Measurements from ENCODE around the gene ADAM23.

DNA sequence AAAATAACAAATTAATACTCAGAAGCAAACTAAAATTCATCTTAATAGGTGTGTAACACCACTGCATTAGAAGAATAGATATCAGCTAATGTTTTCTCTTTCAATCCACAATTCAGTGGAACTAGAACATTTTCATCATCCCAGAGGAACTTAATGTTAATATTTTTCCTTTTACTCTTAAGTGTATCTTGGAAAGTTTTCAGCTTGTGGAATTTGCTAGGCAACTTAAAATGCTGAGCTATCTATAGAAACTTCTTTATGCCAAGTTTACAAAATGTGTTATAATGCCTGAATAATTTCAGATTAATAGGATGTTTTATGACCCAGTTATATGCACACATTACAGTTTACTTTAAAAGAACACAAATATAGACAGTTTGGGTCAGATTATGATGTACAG lies 112.4 kb downstream of the ADAM23 start:
- TF ChIP-seq, protein P1, sequence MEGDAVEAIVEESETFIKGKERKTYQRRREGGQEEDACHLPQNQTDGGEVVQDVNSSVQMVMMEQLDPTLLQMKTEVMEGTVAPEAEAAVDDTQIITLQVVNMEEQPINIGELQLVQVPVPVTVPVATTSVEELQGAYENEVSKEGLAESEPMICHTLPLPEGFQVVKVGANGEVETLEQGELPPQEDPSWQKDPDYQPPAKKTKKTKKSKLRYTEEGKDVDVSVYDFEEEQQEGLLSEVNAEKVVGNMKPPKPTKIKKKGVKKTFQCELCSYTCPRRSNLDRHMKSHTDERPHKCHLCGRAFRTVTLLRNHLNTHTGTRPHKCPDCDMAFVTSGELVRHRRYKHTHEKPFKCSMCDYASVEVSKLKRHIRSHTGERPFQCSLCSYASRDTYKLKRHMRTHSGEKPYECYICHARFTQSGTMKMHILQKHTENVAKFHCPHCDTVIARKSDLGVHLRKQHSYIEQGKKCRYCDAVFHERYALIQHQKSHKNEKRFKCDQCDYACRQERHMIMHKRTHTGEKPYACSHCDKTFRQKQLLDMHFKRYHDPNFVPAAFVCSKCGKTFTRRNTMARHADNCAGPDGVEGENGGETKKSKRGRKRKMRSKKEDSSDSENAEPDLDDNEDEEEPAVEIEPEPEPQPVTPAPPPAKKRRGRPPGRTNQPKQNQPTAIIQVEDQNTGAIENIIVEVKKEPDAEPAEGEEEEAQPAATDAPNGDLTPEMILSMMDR (IDR thresholded peaks at IDR 0.05) = no peak
- no peak for TF ChIP-seq POLR2A (IDR thresholded peaks at IDR 0.05)

Measured in lower leg skin (tissue), 3 donors.